RWPE1 (cell line): Measurements from ENCODE around the gene GDA.

ENCODE experiments used
- CTCF ChIA-PET: fragments of 350-600 bp; sonication (Branson Sonifier 250); formaldehyde crosslinking; extraction: SDS; loops from one replicate; lab custom pipeline; 2021; lab: Yijun Ruan, JAX
- POLR2A ChIA-PET: fragments of 400-600 bp; formaldehyde crosslinking; extraction: SDS; loops from one replicate; lab custom pipeline; 2020; ENCODE audit warnings: antibody characterized with exemption; ENCODE audit not compliant: low non-redundant PET; lab: Yijun Ruan, JAX
- DNase-seq: peaks from one replicate; pipeline ENCODE4 v3.0.0; 2012; ENCODE audit warnings: low spot score
- H3K27ac ChIP-seq: fragments of 450-650 bp; 2 replicates; pipeline ENCODE4 v1.5.1; 2017
- CTCF ChIP-seq: fragments of 450-650 bp; conservative IDR thresholded peaks from 2 replicates; pipeline ENCODE4 v1.5.1; 2017; ENCODE audit warnings: low read depth, mild to moderate bottlenecking

The GDA gene

GRCh38 chr9:72128526-72128925, 20.7 kb upstream of the GDA start:
- DNase-seq = no peak
- ChIA-PET CTCF (interaction anchor here (0.5 to 0.7 kb wide), 4 partner anchors 133 to 1527 kb away, joined by 3 to 8 read pairs (median 4); no protein-coding TSS in a partner anchor), POLR2A (no interaction called here)
- no peak overlapping the region for H3K27ac ChIP-seq
- no peak for TF ChIP-seq CTCF

- no peak for DNase-seq
- no peak overlapping the region for H3K27ac ChIP-seq
- TF ChIP-seq CTCF = no peak
- ChIA-PET POLR2A (no interaction called here), CTCF (interaction anchor here (0.5 kb wide), 1 partner anchor 1528 kb away, joined by 3 read pairs; no protein-coding TSS in a partner anchor)
These were observed 19.7 kb upstream of the GDA start for GRCh38 chr9:72129271-72130156.

- CTCF ChIA-PET = interaction anchor here (0.6 kb wide), 1 partner anchor 39 kb away, joined by 4 read pairs; no protein-coding TSS in a partner anchor
- no peak overlapping the region for H3K27ac ChIP-seq
- TF ChIP-seq CTCF = no peak
- DNase-seq = no peak
- POLR2A ChIA-PET = no interaction called here
These were observed 18.9 kb upstream of the GDA start for GRCh38 chr9:72130321-72130720.

GRCh38 chr9:72131206-72131605, 18.0 kb upstream of the GDA start:
- CTCF ChIA-PET = interaction anchor here (0.6 kb wide), 1 partner anchor 40 kb away, joined by 4 read pairs; no protein-coding TSS in a partner anchor

GRCh38 chr9:72132052-72132451, 17.2 kb upstream of the GDA start:
- no peak for TF ChIP-seq CTCF
- no peak overlapping the region for H3K27ac ChIP-seq
- no peak for DNase-seq
- ChIA-PET POLR2A (no interaction called here), CTCF (no interaction called here)

More at GRCh38 chr9:72131206-72131605, 18.0 kb upstream of the GDA start:
- DNase-seq = no peak
- no peak for TF ChIP-seq CTCF
- no peak overlapping the region for H3K27ac ChIP-seq
- POLR2A ChIA-PET = no interaction called here

- ChIA-PET POLR2A (no interaction called here), CTCF (interaction anchor here (0.7 kb wide), 1 partner anchor 44 kb away, joined by 3 read pairs; no protein-coding TSS in a partner anchor)
These were observed 15.7 kb upstream of the GDA start for GRCh38 chr9:72133365-72134035.

More at GRCh38 chr9:72133365-72134035, 15.7 kb upstream of the GDA start:
- H3K27ac ChIP-seq = no peak overlapping the region
- DNase-seq = no peak
- no peak for TF ChIP-seq CTCF
